HEK293 (cell line): ENCODE measurements around the gene HPCAL1.

Source experiments
- CTCF ChIA-PET: fragments of 350-600 bp; formaldehyde crosslinking; extraction: SDS; loops from one replicate; lab custom pipeline; 2021; ENCODE audit warnings: antibody characterized with exemption; lab: Yijun Ruan, JAX
- POLR2A ChIA-PET: fragments of 300-600 bp; formaldehyde crosslinking; extraction: SDS; loops from one replicate; lab custom pipeline; 2020; ENCODE audit warnings: antibody characterized with exemption, inconsistent platforms; lab: Yijun Ruan, JAX
- H3K27ac ChIP-seq: fragments of 200-500 bp; sonication (Bioruptor generic); 2 replicates; pipeline ENCODE4 v1.5.1; 2014; ENCODE audit warnings: low read depth, low read length, control low read depth, inconsistent platforms; ENCODE audit errors: extremely low read depth
- H3K36me3 ChIP-seq, 2 experiments: fragments of 200-500 bp in 1 of 2; sonication (Bioruptor generic) in 1 of 2; 1 replicate in 1 of 2; 2 replicates in 1 of 2; pipeline ENCODE4 v1.5.1; 2014 to 2017; ENCODE audit warnings: inconsistent platforms in 2 of 2, low read length in 2 of 2; ENCODE audit not compliant: control insufficient read depth in 2 of 2, insufficient read depth in 1 of 2
- H3K4me1 ChIP-seq: fragments of 200-500 bp; sonication (Bioruptor generic); 2 replicates; pipeline ENCODE4 v1.5.1; 2014; ENCODE audit warnings: mild to moderate bottlenecking, low read length, inconsistent platforms; ENCODE audit not compliant: control insufficient read depth, insufficient read depth
- H3K4me3 ChIP-seq: 2 replicates; pipeline ENCODE4 v1.5.1; 2011; ENCODE audit warnings: low read depth, mild to moderate bottlenecking, control low read depth, low read length, moderate library complexity
- H3K9me3 ChIP-seq: fragments of 200-500 bp; sonication (Bioruptor generic); 2 replicates; pipeline ENCODE4 v1.5.1; 2014; ENCODE audit warnings: low read depth, low read length, inconsistent platforms; ENCODE audit not compliant: control insufficient read depth, insufficient read depth
- HOXC10 ChIP-seq: sonication (generic); formaldehyde crosslinking; IDR thresholded peaks from 2 replicates; pipeline ENCODE4 v1.8.1; 2023; ENCODE audit warnings: mild to moderate bottlenecking, missing genetic modification reagents
- SCRT1 ChIP-seq: fragments of 450-650 bp; formaldehyde crosslinking; IDR thresholded peaks from 2 replicates; pipeline ENCODE4 v1.5.1; 2016; ENCODE audit warnings: missing biosample characterization, missing genetic modification characterization, borderline replicate concordance
- SCRT2 ChIP-seq: fragments of 450-650 bp; formaldehyde crosslinking; IDR thresholded peaks from 2 replicates; pipeline ENCODE4 v1.5.1; 2016; ENCODE audit warnings: missing biosample characterization, missing genetic modification characterization
- SP2 ChIP-seq: fragments of 450-650 bp; formaldehyde crosslinking; IDR thresholded peaks from 2 replicates; pipeline ENCODE4 v1.5.1; 2016; ENCODE audit warnings: missing biosample characterization, missing genetic modification characterization
- ZBTB17 ChIP-seq: fragments of 450-650 bp; formaldehyde crosslinking; IDR thresholded peaks from 2 replicates; pipeline ENCODE4 v1.5.1; 2016; ENCODE audit warnings: missing biosample characterization, missing genetic modification characterization
- ZFP41 ChIP-seq: fragments of 450-650 bp; formaldehyde crosslinking; IDR thresholded peaks from 2 replicates; pipeline ENCODE4 v1.5.1; 2016; ENCODE audit warnings: missing biosample characterization, missing genetic modification characterization, borderline replicate concordance
- ZFP69B ChIP-seq: fragments of 450-650 bp; formaldehyde crosslinking; IDR thresholded peaks from 2 replicates; pipeline ENCODE4 v1.5.1; 2016; ENCODE audit warnings: missing biosample characterization, missing genetic modification characterization
- ZNF132 ChIP-seq: fragments of 450-650 bp; formaldehyde crosslinking; IDR thresholded peaks from 2 replicates; pipeline ENCODE4 v1.5.1; 2017; ENCODE audit warnings: missing biosample characterization, missing genetic modification characterization, borderline replicate concordance
- ZNF140 ChIP-seq: fragments of 450-650 bp; formaldehyde crosslinking; IDR thresholded peaks from 2 replicates; pipeline ENCODE4 v1.5.1; 2016; ENCODE audit warnings: missing biosample characterization, missing genetic modification characterization
- ZNF16 ChIP-seq: fragments of 450-650 bp; formaldehyde crosslinking; IDR thresholded peaks from 2 replicates; pipeline ENCODE4 v1.5.1; 2016; ENCODE audit warnings: low read depth, missing biosample characterization, missing genetic modification characterization
- ZNF175 ChIP-seq: fragments of 450-650 bp; formaldehyde crosslinking; IDR thresholded peaks from 2 replicates; pipeline ENCODE4 v1.5.1; 2016; ENCODE audit warnings: missing biosample characterization, missing genetic modification characterization
- ZNF239 ChIP-seq: fragments of 450-650 bp; formaldehyde crosslinking; IDR thresholded peaks from 2 replicates; pipeline ENCODE4 v1.5.1; 2016; ENCODE audit warnings: missing biosample characterization, missing genetic modification characterization
- ZNF248 ChIP-seq: fragments of 450-650 bp; formaldehyde crosslinking; IDR thresholded peaks from 2 replicates; pipeline ENCODE4 v1.5.1; 2017; ENCODE audit warnings: missing biosample characterization, missing genetic modification characterization
- ZNF266 ChIP-seq: fragments of 450-650 bp; formaldehyde crosslinking; IDR thresholded peaks from 2 replicates; pipeline ENCODE4 v1.5.1; 2016; ENCODE audit warnings: missing biosample characterization, missing genetic modification characterization, low read depth
- ZNF366 ChIP-seq: fragments of 450-650 bp; formaldehyde crosslinking; conservative IDR thresholded peaks from 2 replicates; pipeline ENCODE4 v1.5.1; 2016; ENCODE audit warnings: missing biosample characterization, missing genetic modification characterization
- ZNF394 ChIP-seq: fragments of 450-650 bp; formaldehyde crosslinking; IDR thresholded peaks from 2 replicates; pipeline ENCODE4 v1.5.1; 2016; ENCODE audit warnings: missing biosample characterization, missing genetic modification characterization, mild to moderate bottlenecking, moderate library complexity, borderline replicate concordance
- ZNF423 ChIP-seq: fragments of 450-650 bp; formaldehyde crosslinking; IDR thresholded peaks from 2 replicates; pipeline ENCODE4 v1.5.1; 2016; ENCODE audit warnings: missing biosample characterization, missing genetic modification characterization
- ZNF473 ChIP-seq: fragments of 450-650 bp; formaldehyde crosslinking; IDR thresholded peaks from 2 replicates; pipeline ENCODE4 v1.5.1; 2017; ENCODE audit warnings: missing biosample characterization, missing genetic modification characterization
- ZNF521 ChIP-seq: fragments of 450-650 bp; formaldehyde crosslinking; IDR thresholded peaks from 2 replicates; pipeline ENCODE4 v1.5.1; 2017; ENCODE audit warnings: missing biosample characterization, mild to moderate bottlenecking, missing genetic modification characterization
- ZNF549 ChIP-seq: fragments of 450-650 bp; IDR thresholded peaks from 2 replicates; pipeline ENCODE4 v1.5.1; 2018; ENCODE audit warnings: missing biosample characterization, missing genetic modification characterization, mild to moderate bottlenecking, inconsistent platforms, moderate library complexity
- ZNF560 ChIP-seq: fragments of 450-650 bp; formaldehyde crosslinking; IDR thresholded peaks from 2 replicates; pipeline ENCODE4 v1.5.1; 2017; ENCODE audit warnings: missing biosample characterization, missing genetic modification characterization, borderline replicate concordance
- ZNF580 ChIP-seq: fragments of 450-650 bp; formaldehyde crosslinking; IDR thresholded peaks from 2 replicates; pipeline ENCODE4 v1.5.1; 2016; ENCODE audit warnings: missing biosample characterization, missing genetic modification characterization
- ZNF600 ChIP-seq: fragments of 450-650 bp; formaldehyde crosslinking; IDR thresholded peaks from 2 replicates; pipeline ENCODE4 v1.5.1; 2016; ENCODE audit warnings: missing biosample characterization, missing genetic modification characterization
- ZNF660 ChIP-seq: fragments of 450-650 bp; IDR thresholded peaks from 2 replicates; pipeline ENCODE4 v1.5.1; 2018; ENCODE audit warnings: missing biosample characterization, mild to moderate bottlenecking, missing genetic modification characterization
- TF ChIP-seq, protein P1 (sequence below): fragments of 450-650 bp; formaldehyde crosslinking; IDR thresholded peaks from 2 replicates; pipeline ENCODE4 v1.5.1; 2016; ENCODE audit warnings: missing biosample characterization, missing genetic modification characterization
- TF ChIP-seq, protein P2 (sequence below): fragments of 450-650 bp; formaldehyde crosslinking; IDR thresholded peaks from 2 replicates; pipeline ENCODE4 v1.5.1; 2016; ENCODE audit warnings: missing biosample characterization, missing genetic modification characterization
- TF ChIP-seq, protein P3 (sequence below): fragments of 450-650 bp; formaldehyde crosslinking; IDR thresholded peaks from 2 replicates; pipeline ENCODE4 v1.5.1; 2016; ENCODE audit warnings: missing biosample characterization, missing genetic modification characterization

The HPCAL1 gene

DNA sequence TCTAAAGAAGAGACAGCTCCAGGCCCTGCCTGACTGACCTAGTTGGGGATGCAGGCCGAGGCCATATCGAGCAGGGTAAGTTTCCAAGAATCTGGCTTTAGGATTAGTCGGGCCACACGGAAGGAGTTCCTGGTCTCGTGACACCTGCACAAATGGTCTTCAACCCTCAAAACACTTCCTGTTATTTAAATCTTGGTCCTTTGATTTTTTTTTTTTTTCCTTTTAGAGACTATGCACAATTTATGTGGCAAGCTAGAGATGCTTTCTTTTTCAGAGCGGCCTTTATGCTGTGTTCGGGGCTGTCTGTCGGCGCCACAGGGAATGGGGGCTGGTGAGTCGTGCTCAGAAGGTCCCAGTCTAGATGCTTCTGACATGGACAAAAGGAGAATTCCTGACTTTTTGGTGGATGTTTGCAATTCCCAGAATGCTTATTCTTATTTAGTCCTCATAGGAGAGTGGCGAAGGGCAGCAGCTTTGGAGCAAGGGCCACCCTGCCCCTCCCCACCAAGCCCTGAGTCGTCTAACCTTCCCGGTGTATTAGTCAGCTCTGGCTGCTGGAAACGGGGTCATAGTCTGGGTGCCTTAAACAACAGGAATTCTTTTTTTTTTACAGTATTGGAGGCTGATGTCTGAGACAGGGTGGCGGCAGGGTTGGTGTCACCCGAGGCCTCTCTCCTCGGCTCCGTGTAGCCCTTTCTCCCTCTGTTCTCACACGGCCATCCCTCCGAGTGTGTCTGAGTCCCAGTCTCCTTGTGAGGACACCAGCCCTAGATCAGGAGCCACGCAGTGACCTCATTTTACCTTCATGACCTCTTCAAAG is 27.4 kb downstream of the HPCAL1 start:
- TF ChIP-seq ZNF423 (tag by site-specific recombination) (no peak), ZBTB17 (no peak), SCRT1 (tag by site-specific recombination) (no peak), ZFP41 (tag by site-specific recombination) (no peak), ZNF16 (tag by site-specific recombination) (no peak), ZNF140 (tag by site-specific recombination) (no peak), HOXC10 (no peak), ZNF521 (no peak), ZNF600 (no peak), SP2 (tag by site-specific recombination) (no peak), ZNF580 (tag by site-specific recombination) (no peak), ZNF248 (tag by site-specific recombination) (no peak), ZNF560 (tag by site-specific recombination) (no peak), ZNF266 (tag by site-specific recombination) (no peak), ZNF549 (no peak)
- TF ChIP-seq, protein P1, sequence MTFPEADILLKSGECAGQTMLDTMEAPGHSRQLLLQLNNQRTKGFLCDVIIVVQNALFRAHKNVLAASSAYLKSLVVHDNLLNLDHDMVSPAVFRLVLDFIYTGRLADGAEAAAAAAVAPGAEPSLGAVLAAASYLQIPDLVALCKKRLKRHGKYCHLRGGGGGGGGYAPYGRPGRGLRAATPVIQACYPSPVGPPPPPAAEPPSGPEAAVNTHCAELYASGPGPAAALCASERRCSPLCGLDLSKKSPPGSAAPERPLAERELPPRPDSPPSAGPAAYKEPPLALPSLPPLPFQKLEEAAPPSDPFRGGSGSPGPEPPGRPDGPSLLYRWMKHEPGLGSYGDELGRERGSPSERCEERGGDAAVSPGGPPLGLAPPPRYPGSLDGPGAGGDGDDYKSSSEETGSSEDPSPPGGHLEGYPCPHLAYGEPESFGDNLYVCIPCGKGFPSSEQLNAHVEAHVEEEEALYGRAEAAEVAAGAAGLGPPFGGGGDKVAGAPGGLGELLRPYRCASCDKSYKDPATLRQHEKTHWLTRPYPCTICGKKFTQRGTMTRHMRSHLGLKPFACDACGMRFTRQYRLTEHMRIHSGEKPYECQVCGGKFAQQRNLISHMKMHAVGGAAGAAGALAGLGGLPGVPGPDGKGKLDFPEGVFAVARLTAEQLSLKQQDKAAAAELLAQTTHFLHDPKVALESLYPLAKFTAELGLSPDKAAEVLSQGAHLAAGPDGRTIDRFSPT, result no peak
- TF ChIP-seq, all 188 proteins: peak for 0
- Histone ChIP-seq H3K27ac (no peak overlapping the region), H3K9me3 (no peaks in the 10 kb centered on the region), H3K4me1 (peaks cover 10% of the 10 kb centered on the region), H3K4me3 (no peak overlapping the region), H3K36me3 (no peaks in the 10 kb centered on the region)
- POLR2A ChIA-PET, result no interaction called here
- CTCF ChIA-PET, result no interaction called here

- H3K4me1 ChIP-seq, result peaks cover 10% of the 10 kb centered on the region
- CTCF ChIA-PET, result interaction anchor here (0.6 kb wide), 1 partner anchor 15 kb away, joined by 3 read pairs; no protein-coding TSS in a partner anchor
- no peak overlapping the region for H3K27ac ChIP-seq
- no peaks in the 10 kb centered on the region for H3K36me3 ChIP-seq
- TF ChIP-seq ZNF660 (no peak), SCRT2 (tag by site-specific recombination) (0 out of 2 replicates have a peak, but pooled peaks have one; percentile 14)
- POLR2A ChIA-PET, result no interaction called here
- H3K4me3 ChIP-seq, result no peak overlapping the region
- no peaks in the 10 kb centered on the region for H3K9me3 ChIP-seq
These were observed 28.0 kb downstream of the HPCAL1 start for GRCh38 chr2:10330700-10331026.

DNA sequence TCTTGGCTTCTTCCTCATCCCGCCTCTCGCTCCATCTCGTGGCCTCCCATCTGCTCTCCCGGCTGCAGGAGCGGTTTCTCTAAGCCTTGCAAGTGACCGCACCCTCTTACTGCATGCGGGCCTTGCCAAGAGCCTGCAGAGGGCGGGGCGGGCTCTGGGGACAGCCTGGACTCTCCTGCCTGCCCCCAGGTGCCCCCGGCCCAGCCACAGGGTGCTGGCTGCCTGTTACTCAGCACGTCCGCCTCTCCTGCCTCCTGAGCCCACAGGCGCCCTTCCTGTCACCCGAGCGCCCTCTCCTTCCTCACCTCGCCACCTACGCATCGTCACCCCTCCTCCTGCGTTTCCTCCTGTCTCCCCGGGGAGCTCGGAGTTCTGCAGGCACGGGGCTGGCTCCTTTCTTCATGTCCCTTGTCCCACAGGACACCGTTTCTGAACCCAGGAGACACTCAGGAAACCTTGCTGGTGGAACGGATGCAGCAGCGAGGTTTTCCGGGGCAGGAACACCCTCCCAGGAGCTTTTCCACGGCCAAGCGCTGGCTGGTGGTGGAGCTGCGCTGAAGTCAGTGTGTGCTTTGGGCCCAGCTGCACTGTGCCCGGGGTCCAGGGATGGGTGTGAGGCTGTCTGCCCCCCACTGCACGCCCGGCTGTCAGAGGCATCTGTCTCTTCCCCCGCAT is 28.5 kb downstream of the HPCAL1 start:
- Histone ChIP-seq H3K4me1 (peaks cover 10% of the 10 kb centered on the region), H3K4me3 (no peak overlapping the region), H3K36me3 (no peaks in the 10 kb centered on the region), H3K9me3 (no peaks in the 10 kb centered on the region), H3K27ac (no peak overlapping the region)
- ChIA-PET CTCF (interaction anchor here (0.6 kb wide), 1 partner anchor 15 kb away, joined by 3 read pairs; no protein-coding TSS in a partner anchor), POLR2A (interaction anchor here (1.0 kb wide), 1 partner anchor 11 kb away, joined by 3 read pairs; no protein-coding TSS in a partner anchor)
- TF ChIP-seq ZNF394 (tag by site-specific recombination) (no peak), ZNF175 (no peak), ZFP69B (no peak), ZNF473 (tag by site-specific recombination) (no peak), ZNF132 (tag by site-specific recombination) (no peak), SCRT1 (tag by site-specific recombination) (no peak), ZNF239 (tag by site-specific recombination) (no peak), ZNF366 (tag by site-specific recombination) (no peak)
- TF ChIP-seq, protein P2, sequence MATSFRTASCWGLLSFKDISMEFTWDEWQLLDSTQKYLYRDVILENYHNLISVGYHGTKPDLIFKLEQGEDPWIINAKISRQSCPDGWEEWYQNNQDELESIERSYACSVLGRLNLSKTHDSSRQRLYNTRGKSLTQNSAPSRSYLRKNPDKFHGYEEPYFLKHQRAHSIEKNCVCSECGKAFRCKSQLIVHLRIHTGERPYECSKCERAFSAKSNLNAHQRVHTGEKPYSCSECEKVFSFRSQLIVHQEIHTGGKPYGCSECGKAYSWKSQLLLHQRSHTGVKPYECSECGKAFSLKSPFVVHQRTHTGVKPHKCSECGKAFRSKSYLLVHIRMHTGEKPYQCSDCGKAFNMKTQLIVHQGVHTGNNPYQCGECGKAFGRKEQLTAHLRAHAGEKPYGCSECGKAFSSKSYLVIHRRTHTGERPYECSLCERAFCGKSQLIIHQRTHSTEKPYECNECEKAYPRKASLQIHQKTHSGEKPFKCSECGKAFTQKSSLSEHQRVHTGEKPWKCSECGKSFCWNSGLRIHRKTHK (tag by site-specific recombination), result no peak
- TF ChIP-seq, protein P3, sequence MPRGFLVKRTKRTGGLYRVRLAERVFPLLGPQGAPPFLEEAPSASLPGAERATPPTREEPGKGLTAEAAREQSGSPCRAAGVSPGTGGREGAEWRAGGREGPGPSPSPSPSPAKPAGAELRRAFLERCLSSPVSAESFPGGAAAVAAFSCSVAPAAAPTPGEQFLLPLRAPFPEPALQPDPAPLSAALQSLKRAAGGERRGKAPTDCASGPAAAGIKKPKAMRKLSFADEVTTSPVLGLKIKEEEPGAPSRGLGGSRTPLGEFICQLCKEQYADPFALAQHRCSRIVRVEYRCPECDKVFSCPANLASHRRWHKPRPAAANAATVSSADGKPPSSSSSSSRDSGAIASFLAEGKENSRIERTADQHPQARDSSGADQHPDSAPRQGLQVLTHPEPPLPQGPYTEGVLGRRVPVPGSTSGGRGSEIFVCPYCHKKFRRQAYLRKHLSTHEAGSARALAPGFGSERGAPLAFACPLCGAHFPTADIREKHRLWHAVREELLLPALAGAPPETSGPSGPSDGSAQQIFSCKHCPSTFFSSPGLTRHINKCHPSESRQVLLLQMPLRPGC, result no peak
